Thoracic aorta (tissue), 2 donors: ENCODE measurements around the gene FUT2. TPM values are rescaled to one million over a fixed set of nuclear protein-coding genes. Genes with fewer than 3 reads are reported as not detected.

Source experiments
- ATAC-seq: fragments of 150-250 bp; one replicate; pipeline ENCODE4 v1.8.0; 2017; ENCODE audit warnings: low read depth; ENCODE audit not compliant: insufficient number of reproducible peaks, low FRiP score
- DNase-seq: peaks from one replicate; pipeline ENCODE4 v3.0.0-alpha.2; 2020; ENCODE audit warnings: low spot score
- H3K27ac ChIP-seq, 2 donors: fragments of 200-600 bp; sonication (generic); 1 replicate in 1 of 2; 2 replicates in 1 of 2; pipeline ENCODE4 v1.5.1; 2016; ENCODE audit warnings: mild to moderate bottlenecking in 2 of 2, moderate library complexity in 2 of 2
- H3K27me3 ChIP-seq: fragments of 200-600 bp; sonication (generic); replicated peaks from 2 replicates; pipeline ENCODE4 v1.6.0; 2016; ENCODE audit warnings: mild to moderate bottlenecking; ENCODE audit not compliant: insufficient read depth
- H3K36me3 ChIP-seq: fragments of 200-600 bp; sonication (generic); one replicate; pipeline ENCODE4 v1.5.1; 2016
- H3K4me1 ChIP-seq, 2 donors: fragments of 200-600 bp; sonication (generic); 1 replicate in 1 of 2; 2 replicates in 1 of 2; pipeline versions ENCODE4 v1.5.1 to v1.6.0; 2016; ENCODE audit warnings: low read depth in 2 of 2, mild to moderate bottlenecking in 1 of 2; ENCODE audit not compliant: control insufficient read depth in 1 of 2
- H3K4me3 ChIP-seq: fragments of 200-600 bp; sonication (generic); 2 replicates; pipeline ENCODE4 v1.5.1; 2016; ENCODE audit warnings: mild to moderate bottlenecking
- H3K9me3 ChIP-seq: fragments of 200-600 bp; sonication (generic); 2 replicates; pipeline ENCODE4 v1.5.1; 2016
- CTCF ChIP-seq: fragments of 200-600 bp; sonication (generic); IDR thresholded peaks from one replicate; pipeline ENCODE4 v1.5.1; 2019; ENCODE audit warnings: antibody characterized with exemption
- total RNA-seq, 2 donors: library from RNA; depleted of rRNA; stranded (reverse); fragments of >200 nt; gene quantifications; one replicate each; pipeline versions ENCODE4 v1.1.0 to v1.2.3, GENCODE V29; 2016

The FUT2 gene
- total RNA-seq, 2 donors from 2014 or later: 2.3 TPM; not detected in 1

GRCh38 chr19:48735031-48735615 lies 39.4 kb downstream of the FUT2 start:
- H3K4me3 ChIP-seq: no peak overlapping the region
- no peaks in the 10 kb centered on the region for H3K9me3 ChIP-seq
- H3K4me1 ChIP-seq: peaks cover 5 to 17% of the 10 kb centered on the region in 2 donors
- ATAC-seq: no peak
- DNase-seq: no peak
- H3K27ac ChIP-seq: no peak overlapping the region
- no peak for TF ChIP-seq CTCF
- H3K36me3 ChIP-seq: no peaks in the 10 kb centered on the region
- no peaks in the 10 kb centered on the region for H3K27me3 ChIP-seq

- Histone ChIP-seq H3K36me3 (no peaks in the 10 kb centered on the region), H3K27me3 (no peaks in the 10 kb centered on the region), H3K4me3 (no peak overlapping the region), H3K27ac (no peak overlapping the region), H3K9me3 (no peaks in the 10 kb centered on the region), H3K4me1 (peaks cover 5 to 17% of the 10 kb centered on the region in 2 donors)
- DNase-seq: no peak
- no peak for ATAC-seq
- no peak for TF ChIP-seq CTCF
Observed at GRCh38 chr19:48737360-48737998, 41.7 kb downstream of the FUT2 start.

GRCh38 chr19:48738557-48739403 lies 43.0 kb downstream of the FUT2 start:
- no peak for TF ChIP-seq CTCF
- peaks cover 5 to 17% of the 10 kb centered on the region in 2 donors for H3K4me1 ChIP-seq
- H3K4me3 ChIP-seq: peak overlapping the region; percentile 79
- no peaks in the 10 kb centered on the region for H3K36me3 ChIP-seq
- no peak overlapping the region for H3K27ac ChIP-seq
- DNase-seq (peak; percentile 44), ATAC-seq (no peak)
- no peaks in the 10 kb centered on the region for H3K27me3 ChIP-seq
- H3K9me3 ChIP-seq: no peaks in the 10 kb centered on the region

GRCh38 chr19:48739404-48740163 lies 43.8 kb downstream of the FUT2 start:
- Histone ChIP-seq H3K4me1 (peaks cover 5 to 17% of the 10 kb centered on the region in 2 donors), H3K36me3 (no peaks in the 10 kb centered on the region), H3K27me3 (no peaks in the 10 kb centered on the region), H3K27ac (no peak overlapping the region), H3K9me3 (no peaks in the 10 kb centered on the region), H3K4me3 (peak overlapping the region; percentile 79)
- no peak for TF ChIP-seq CTCF
- ATAC-seq: no peak
- DNase-seq: no peak
